Upper lobe of right lung (tissue), 1 donor: Measurements from ENCODE around the gene ERC2. TPM values are rescaled to one million over a fixed set of nuclear protein-coding genes. Genes with fewer than 3 reads are reported as not detected.

Experiments
- ATAC-seq: fragments of 200-7000 bp; cut with Tn5 transposase; one replicate; pipeline ENCODE4 v1.9.1; 2020; ENCODE audit warnings: mild to moderate bottlenecking, moderate library complexity
- DNase-seq: peaks from one replicate; pipeline ENCODE4 v3.0.0-alpha.2; 2020
- H3K27ac ChIP-seq: fragments of 200-600 bp; one replicate; pipeline ENCODE4 v1.8.0; 2022
- H3K27me3 ChIP-seq: fragments of 200-600 bp; one replicate; pipeline ENCODE4 v1.8.0; 2022; ENCODE audit warnings: mild to moderate bottlenecking
- H3K36me3 ChIP-seq: fragments of 200-600 bp; one replicate; pipeline ENCODE4 v1.8.0; 2022
- H3K4me1 ChIP-seq: fragments of 200-600 bp; one replicate; pipeline ENCODE4 v1.8.0; 2022
- H3K4me3 ChIP-seq: fragments of 200-600 bp; one replicate; pipeline ENCODE4 v1.8.0; 2022; ENCODE audit warnings: mild to moderate bottlenecking
- H3K9me3 ChIP-seq: fragments of 200-600 bp; one replicate; pipeline ENCODE4 v1.8.0; 2022
- intact Hi-C: fragments of 100-400 bp; cut with DNase I; formaldehyde crosslinking; loops from one replicate; pipeline ENCODE4 v1.11.0; 2022
- total RNA-seq: library from RNA; stranded (reverse); fragmentation: NEBNext Ultra II Directional; extraction: Animal tissue kit (Norgen Biotek cat#: 25700); gene quantifications from one replicate; pipeline ENCODE4 v1.2.1, GENCODE V29; 2021
- TF ChIP-seq, protein P1 (sequence below): fragments of 200-600 bp; IDR thresholded peaks from one replicate; pipeline ENCODE4 v1.8.0; 2022; ENCODE audit warnings: antibody characterized with exemption
- donor health status: DM: no; HTN: yes; CAD: no; lungs with severe emphysema.

The ERC2 gene
- total RNA-seq, 1 donor from 2014 or later, result 1.4 TPM

DNA sequence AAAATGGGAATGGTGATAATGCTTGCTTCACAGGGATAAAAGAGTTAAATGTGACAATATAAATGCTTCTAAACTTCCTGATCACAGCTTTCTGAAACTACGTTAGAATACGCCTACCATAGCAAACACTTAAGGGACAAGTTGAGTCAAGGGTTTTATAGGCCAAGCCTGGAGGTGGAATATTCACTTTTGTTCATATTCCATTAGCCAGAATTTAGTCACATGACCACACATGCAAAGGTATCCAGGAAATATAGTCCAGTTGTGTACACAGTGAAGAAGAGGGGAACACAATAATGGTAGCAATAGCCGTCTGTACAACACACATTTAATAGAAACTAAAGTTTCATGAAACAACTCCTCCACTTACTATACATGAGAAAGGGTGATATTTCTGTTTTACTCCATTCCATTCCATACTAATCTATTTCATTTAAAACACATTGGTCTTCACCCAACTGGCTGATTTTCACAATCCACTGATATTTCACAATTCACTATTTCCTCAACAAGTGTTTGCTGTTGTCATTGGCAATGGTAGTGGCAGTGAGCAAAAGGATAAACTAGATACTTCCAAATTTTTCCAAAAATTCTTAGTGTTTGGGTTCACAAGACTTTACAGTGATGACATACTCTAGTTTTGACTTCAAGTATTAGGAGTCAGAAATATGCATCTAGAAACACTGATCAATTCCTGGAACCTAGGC lies 270.9 kb downstream of the ERC2 start:
- H3K27ac ChIP-seq, result no peak overlapping the region
- peaks cover 6% of the 10 kb centered on the region for H3K4me1 ChIP-seq
- TF ChIP-seq, protein P1, sequence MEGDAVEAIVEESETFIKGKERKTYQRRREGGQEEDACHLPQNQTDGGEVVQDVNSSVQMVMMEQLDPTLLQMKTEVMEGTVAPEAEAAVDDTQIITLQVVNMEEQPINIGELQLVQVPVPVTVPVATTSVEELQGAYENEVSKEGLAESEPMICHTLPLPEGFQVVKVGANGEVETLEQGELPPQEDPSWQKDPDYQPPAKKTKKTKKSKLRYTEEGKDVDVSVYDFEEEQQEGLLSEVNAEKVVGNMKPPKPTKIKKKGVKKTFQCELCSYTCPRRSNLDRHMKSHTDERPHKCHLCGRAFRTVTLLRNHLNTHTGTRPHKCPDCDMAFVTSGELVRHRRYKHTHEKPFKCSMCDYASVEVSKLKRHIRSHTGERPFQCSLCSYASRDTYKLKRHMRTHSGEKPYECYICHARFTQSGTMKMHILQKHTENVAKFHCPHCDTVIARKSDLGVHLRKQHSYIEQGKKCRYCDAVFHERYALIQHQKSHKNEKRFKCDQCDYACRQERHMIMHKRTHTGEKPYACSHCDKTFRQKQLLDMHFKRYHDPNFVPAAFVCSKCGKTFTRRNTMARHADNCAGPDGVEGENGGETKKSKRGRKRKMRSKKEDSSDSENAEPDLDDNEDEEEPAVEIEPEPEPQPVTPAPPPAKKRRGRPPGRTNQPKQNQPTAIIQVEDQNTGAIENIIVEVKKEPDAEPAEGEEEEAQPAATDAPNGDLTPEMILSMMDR, result no peak
- no peaks in the 10 kb centered on the region for H3K36me3 ChIP-seq
- peak; percentile 40 for ATAC-seq
- intact Hi-C loops, result no loop called here
- H3K27me3 ChIP-seq, result no peaks in the 10 kb centered on the region
- DNase-seq, result no peak
- H3K9me3 ChIP-seq, result no peaks in the 10 kb centered on the region
- no peak overlapping the region for H3K4me3 ChIP-seq

DNA sequence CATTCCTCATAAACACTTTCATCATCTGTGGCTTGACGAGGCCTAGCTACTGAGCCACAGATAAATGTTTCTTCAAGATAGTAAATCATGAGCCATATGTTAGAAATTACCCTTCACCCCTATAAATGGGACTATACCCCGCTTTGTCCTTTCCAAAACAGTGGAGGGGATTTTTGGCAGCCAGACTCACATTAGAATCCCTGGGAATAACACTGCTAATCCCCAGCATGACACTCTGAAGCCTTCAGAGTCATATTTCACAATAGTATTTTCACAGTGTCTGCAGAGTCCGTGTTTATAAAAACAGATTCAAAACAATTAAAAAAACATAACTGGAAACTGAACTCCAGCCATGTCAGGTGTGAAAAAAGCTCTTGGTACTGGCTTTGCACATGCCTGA lies 271.6 kb downstream of the ERC2 start:
- ATAC-seq (no peak), DNase-seq (no peak)
- no peaks in the 10 kb centered on the region for H3K36me3 ChIP-seq
- no peaks in the 10 kb centered on the region for H3K9me3 ChIP-seq
- no peak overlapping the region for H3K27ac ChIP-seq
- H3K4me3 ChIP-seq, result no peak overlapping the region
- no peaks in the 10 kb centered on the region for H3K27me3 ChIP-seq
- TF ChIP-seq, protein P1, result no peak
- peaks cover 6% of the 10 kb centered on the region for H3K4me1 ChIP-seq
- intact Hi-C loops, result no loop called here

DNA sequence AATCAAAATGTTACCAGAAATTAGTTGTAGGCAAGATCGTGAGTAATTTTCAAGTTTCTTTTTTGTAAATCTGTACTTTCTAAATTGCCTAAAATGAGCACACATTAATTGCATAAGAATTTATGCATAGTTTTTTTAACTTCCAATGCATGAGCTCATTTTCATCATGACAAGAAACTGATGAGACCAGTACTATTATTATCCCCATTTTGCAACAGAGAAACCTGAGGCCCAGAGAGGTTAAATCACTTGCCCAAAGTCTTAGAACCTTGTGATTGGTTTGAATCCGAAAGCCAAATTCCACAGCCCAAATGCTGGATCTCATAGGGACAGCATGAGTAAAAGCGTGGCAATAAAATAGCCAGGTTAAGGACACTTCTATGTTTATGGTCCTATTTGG lies 274.7 kb downstream of the ERC2 start:
- peaks cover 6% of the 10 kb centered on the region for H3K4me1 ChIP-seq
- DNase-seq, result no peak
- H3K36me3 ChIP-seq, result no peaks in the 10 kb centered on the region
- no peaks in the 10 kb centered on the region for H3K9me3 ChIP-seq
- H3K4me3 ChIP-seq, result no peak overlapping the region
- intact Hi-C loops, result no loop called here
- H3K27ac ChIP-seq, result no peak overlapping the region
- no peak for ATAC-seq
- TF ChIP-seq, protein P1, result no peak
- no peaks in the 10 kb centered on the region for H3K27me3 ChIP-seq

DNA sequence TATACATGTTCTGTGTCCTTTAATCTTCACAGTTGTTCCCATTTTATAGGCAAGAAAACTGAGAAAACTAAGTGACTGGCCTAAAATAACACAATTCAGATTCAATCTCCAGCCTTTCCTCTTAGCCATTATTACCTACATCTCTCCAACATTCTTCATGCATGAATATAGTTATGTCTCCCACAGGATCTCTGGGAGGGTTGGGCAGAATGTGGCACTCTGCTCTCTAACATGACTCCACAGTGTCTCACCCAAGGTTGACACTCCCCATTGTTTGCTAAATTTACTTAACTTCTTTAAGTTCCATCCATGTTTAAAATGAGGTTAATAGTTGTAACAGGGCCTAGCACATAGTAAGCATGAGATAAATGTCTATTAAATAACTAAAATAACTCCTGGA lies 276.3 kb downstream of the ERC2 start:
- Histone ChIP-seq H3K4me1 (no peaks in the 10 kb centered on the region), H3K27me3 (no peaks in the 10 kb centered on the region), H3K4me3 (no peak overlapping the region), H3K27ac (no peak overlapping the region), H3K36me3 (no peaks in the 10 kb centered on the region), H3K9me3 (no peaks in the 10 kb centered on the region)
- TF ChIP-seq, protein P1, result no peak
- no peak for ATAC-seq
- intact Hi-C loops, result no loop called here
- no peak for DNase-seq

DNA sequence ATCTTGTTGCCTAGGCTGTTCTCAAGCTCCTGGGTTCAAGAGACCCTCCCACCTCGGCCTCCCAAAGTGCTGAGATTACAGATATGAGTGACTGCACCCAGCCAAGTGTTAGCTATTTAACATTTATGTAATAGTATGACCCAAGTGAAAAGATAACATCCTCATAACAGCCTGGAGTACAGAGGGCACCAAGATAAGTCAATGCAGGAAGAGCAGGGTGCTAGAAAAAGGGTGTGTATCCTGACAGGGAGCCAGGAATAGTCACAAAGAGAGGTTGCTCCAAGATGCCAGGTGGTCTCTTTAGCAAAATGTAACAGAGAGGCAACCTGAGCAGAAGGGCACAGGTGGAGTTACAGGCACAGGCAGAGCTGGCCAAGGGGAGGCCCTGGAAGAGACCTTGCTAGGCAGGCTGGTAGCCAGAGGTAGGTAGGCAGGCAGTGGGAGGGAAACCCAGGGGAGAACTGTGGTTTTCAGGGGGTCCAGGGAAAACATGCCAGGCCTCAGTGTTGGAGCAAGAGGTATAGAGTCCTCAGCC lies 277.4 kb downstream of the ERC2 start:
- DNase-seq, result no peak
- Histone ChIP-seq H3K27me3 (no peaks in the 10 kb centered on the region), H3K9me3 (no peaks in the 10 kb centered on the region), H3K4me1 (no peaks in the 10 kb centered on the region), H3K36me3 (no peaks in the 10 kb centered on the region), H3K4me3 (no peak overlapping the region), H3K27ac (no peak overlapping the region)
- no peak for ATAC-seq
- intact Hi-C loops, result no loop called here
- TF ChIP-seq, protein P1, result no peak
